Ascending aorta (tissue), 2 donors: ENCODE data around the gene LDLRAP1. TPM values are rescaled to one million over a fixed set of nuclear protein-coding genes. Genes with fewer than 3 reads are reported as not detected.
"Not testable (repeated sequence)": the region's sequence is repeated elsewhere in the genome, so short reads cannot be mapped to it uniquely, and the experiment has no call there.

Experiments
- DNase-seq, 2 donors: peaks; one replicate each; pipeline ENCODE4 v3.0.0-alpha.2; 2019; ENCODE audit warnings: low spot score in 2 of 2
- H3K27ac ChIP-seq, 2 donors: fragments of 200-600 bp; sonication (generic); one replicate each; pipeline ENCODE4 v1.5.1; 2016 to 2017; ENCODE audit warnings: mild to moderate bottlenecking in 1 of 2
- H3K27me3 ChIP-seq: fragments of 200-600 bp; sonication (generic); one replicate; pipeline ENCODE4 v1.5.1; 2017
- H3K36me3 ChIP-seq, 2 donors: fragments of 200-600 bp; sonication (generic); one replicate each; pipeline ENCODE4 v1.5.1; 2016
- H3K4me1 ChIP-seq, 2 donors: fragments of 200-600 bp; sonication (generic); one replicate each; pipeline ENCODE4 v1.5.1; 2016 to 2017; ENCODE audit warnings: mild to moderate bottlenecking in 1 of 2
- H3K4me3 ChIP-seq, 2 donors: fragments of 200-600 bp; sonication (generic); one replicate each; pipeline ENCODE4 v1.5.1; 2016 to 2017; ENCODE audit warnings: mild to moderate bottlenecking in 1 of 2
- H3K9me3 ChIP-seq, 2 donors: fragments of 200-600 bp; sonication (generic); one replicate each; pipeline ENCODE4 v1.5.1; 2016
- CTCF ChIP-seq, 3 experiments: fragments of 200-600 bp in 2 of 3; fragments of 450-650 bp in 1 of 3; sonication (generic) in 2 of 3; IDR thresholded peaks; one replicate each; pipeline ENCODE4 v1.5.1; 2016 to 2019; ENCODE audit warnings: antibody characterized with exemption in 3 of 3, mild to moderate bottlenecking in 1 of 3, moderate library complexity in 1 of 3
- intact Hi-C: fragments of 100-400 bp; cut with DNase I; formaldehyde crosslinking; loops from one replicate; pipeline ENCODE4 v1.15.1; 2023
- total RNA-seq: library from RNA; depleted of rRNA; stranded (reverse); fragments of >200 nt; gene quantifications from one replicate; pipeline ENCODE4 v1.1.0, GENCODE V29; 2016

Gene LDLRAP1
- total RNA-seq, 1 donor from 2014 or later: 75.4 TPM

- Histone ChIP-seq H3K36me3 (no peaks in the 10 kb centered on the region), H3K4me1 (peaks cover 15 to 24% of the 10 kb centered on the region in 2 donors), H3K27ac (no peak overlapping the region), H3K4me3 (no peak overlapping the region), H3K9me3 (no peaks in the 10 kb centered on the region), H3K27me3 (no peaks in the 10 kb centered on the region)
- intact Hi-C loops: no loop called here
- no peak for TF ChIP-seq CTCF (IDR thresholded peaks at IDR 0.05)
- DNase-seq: no peak
Measured at GRCh38 chr1:25586181-25586588, 42.8 kb downstream of the LDLRAP1 start.

- DNase-seq: no peak
- peaks cover 15 to 27% of the 10 kb centered on the region in 2 donors for H3K4me1 ChIP-seq
- no peaks in the 10 kb centered on the region for H3K27me3 ChIP-seq
- no peaks in the 10 kb centered on the region for H3K9me3 ChIP-seq
- no peaks in the 10 kb centered on the region for H3K36me3 ChIP-seq
- H3K27ac ChIP-seq: no peak overlapping the region
- TF ChIP-seq CTCF (IDR thresholded peaks at IDR 0.05): no peak
- intact Hi-C loops: no loop called here
- no peak overlapping the region for H3K4me3 ChIP-seq
Measured at GRCh38 chr1:25587290-25587689, 43.9 kb downstream of the LDLRAP1 start.

GRCh38 chr1:25588224-25588623 lies 44.8 kb downstream of the LDLRAP1 start:
- H3K27me3 ChIP-seq, H3K4me3 ChIP-seq, DNase-seq, H3K9me3 ChIP-seq, H3K36me3 ChIP-seq, intact Hi-C loops: not testable (repeated sequence)
- Histone ChIP-seq H3K27ac (peak overlapping the region; percentile 22 to 86), H3K4me1 (peaks cover 15 to 27% of the 10 kb centered on the region in 2 donors)

GRCh38 chr1:25588786-25589185 lies 45.4 kb downstream of the LDLRAP1 start:
- H3K4me3 ChIP-seq, H3K27me3 ChIP-seq, DNase-seq, H3K36me3 ChIP-seq, H3K9me3 ChIP-seq, intact Hi-C loops: not testable (repeated sequence)
- Histone ChIP-seq H3K4me1 (peaks cover 15 to 27% of the 10 kb centered on the region in 2 donors), H3K27ac (peak overlapping the region; percentile 69 to 86)

GRCh38 chr1:25590096-25590824 lies 46.9 kb downstream of the LDLRAP1 start:
- TF ChIP-seq CTCF (IDR thresholded peaks at IDR 0.05): peak in 1 of 3 experiments; percentile 33
- no peak overlapping the region for H3K4me3 ChIP-seq
- no peaks in the 10 kb centered on the region for H3K9me3 ChIP-seq
- DNase-seq: peak in 1 of 2 donors; percentile 81
- no peaks in the 10 kb centered on the region for H3K27me3 ChIP-seq
- peaks cover 15 to 27% of the 10 kb centered on the region in 2 donors for H3K4me1 ChIP-seq
- intact Hi-C loops: loop anchor here (1.0 kb wide), 2 partner anchors 18 to 22 kb away; no protein-coding TSS in a partner anchor
- peak overlapping the region; percentile 69 to 86 for H3K27ac ChIP-seq
- H3K36me3 ChIP-seq: no peaks in the 10 kb centered on the region

- no peak overlapping the region for H3K27ac ChIP-seq
- no peak overlapping the region for H3K4me3 ChIP-seq
- H3K36me3 ChIP-seq: peaks cover 0 to 3% of the 10 kb centered on the region in 2 donors
- intact Hi-C loops: no loop called here
- peaks cover 0 to under 1% of the 10 kb centered on the region in 2 donors for H3K9me3 ChIP-seq
- peaks cover 15 to 23% of the 10 kb centered on the region in 2 donors for H3K4me1 ChIP-seq
- DNase-seq: no peak
- H3K27me3 ChIP-seq: no peaks in the 10 kb centered on the region
- no peak for TF ChIP-seq CTCF (IDR thresholded peaks at IDR 0.05)
Measured at GRCh38 chr1:25593861-25594260, 50.5 kb downstream of the LDLRAP1 start.
